ENCODE data around the gene CWC25.
"Not testable (repeated sequence)": the region's sequence is repeated elsewhere in the genome, so short reads cannot be mapped to it uniquely, and the experiment has no call there.

CWC25 gene

GRCh38 chr17:38852771-38853291 lies 27.7 kb upstream of the CWC25 start:
- DNase-seq = peak; percentile 27

GRCh38 chr17:38851434-38851833 lies 26.3 kb upstream of the CWC25 start:
- no peak for DNase-seq

GRCh38 chr17:38850374-38850773 lies 25.3 kb upstream of the CWC25 start:
- no peak for DNase-seq

GRCh38 chr17:38848939-38849605 lies 24.0 kb upstream of the CWC25 start:
- DNase-seq = no peak

GRCh38 chr17:38848557-38848891 lies 23.4 kb upstream of the CWC25 start:
- DNase-seq = no peak

- DNase-seq = no peak
Observed at GRCh38 chr17:38844261-38844757, 19.2 kb upstream of the CWC25 start.

GRCh38 chr17:38825762-38826247 lies 684 bp upstream of the CWC25 start:
- DNase-seq = no peak

- peak; percentile 35 for DNase-seq
Observed at GRCh38 chr17:38815576-38816193, 9.4 kb downstream of the CWC25 start.

- DNase-seq = no peak
Observed at GRCh38 chr17:38809828-38810227, 15.3 kb downstream of the CWC25 start.

GRCh38 chr17:38800237-38800760 lies 24.8 kb downstream of the CWC25 start:
- DNase-seq = no peak

GRCh38 chr17:38799501-38800236 lies 25.5 kb downstream of the CWC25 start, which contains the start of gene PIP4K2B:
PIP4K2B (minus strand) TSS chr17:38799556; CDS start chr17:38799424, 132 bp downstream.
- DNase-seq = peak; percentile 86

GRCh38 chr17:38798614-38799500 lies 26.3 kb downstream of the CWC25 start:
- peak; percentile 62 for DNase-seq

- no peak for DNase-seq
Observed at GRCh38 chr17:38797828-38798227, 27.3 kb downstream of the CWC25 start.

- DNase-seq = no peak
Observed at GRCh38 chr17:38797158-38797490, 28.0 kb downstream of the CWC25 start.

- DNase-seq = no peak
Observed at GRCh38 chr17:38796451-38797157, 28.5 kb downstream of the CWC25 start.

- no peak for DNase-seq
Observed at GRCh38 chr17:38794221-38794620, 30.9 kb downstream of the CWC25 start.

GRCh38 chr17:38791162-38791561 lies 34.0 kb downstream of the CWC25 start:
- no peak for DNase-seq

GRCh38 chr17:38790148-38790707 lies 34.9 kb downstream of the CWC25 start:
- not testable (repeated sequence) for DNase-seq

GRCh38 chr17:38789185-38789584 lies 35.9 kb downstream of the CWC25 start:
- DNase-seq = no peak

- DNase-seq = not testable (repeated sequence)
Observed at GRCh38 chr17:38787999-38788398, 37.1 kb downstream of the CWC25 start.

- DNase-seq = no peak
Observed at GRCh38 chr17:38786372-38786771, 38.7 kb downstream of the CWC25 start.
